Stimulated activated CD8-positive, alpha-beta memory T cell treated with anti-CD3 and anti-CD28 coated beads, Interleukin-12 subunit alpha, Interleukin-12 subunit beta, amount 100 ng/mL, for 4 hours (primary cell): Measurements from ENCODE around the gene MACROH2A1.

Experiments
- DNase-seq: peaks from one replicate; pipeline ENCODE4 v3.0.0-alpha.2; 2020; ENCODE audit warnings: low read depth

The MACROH2A1 gene

GRCh38 chr5:135353952-135354721 lies 44.9 kb downstream of the MACROH2A1 start:
- no peak for DNase-seq

GRCh38 chr5:135350536-135350935 lies 48.5 kb downstream of the MACROH2A1 start:
- no peak for DNase-seq

- no peak for DNase-seq
Measured at GRCh38 chr5:135349886-135350285, 49.1 kb downstream of the MACROH2A1 start.

GRCh38 chr5:135349451-135349850 lies 49.6 kb downstream of the MACROH2A1 start:
- no peak for DNase-seq

- no peak for DNase-seq
Measured at GRCh38 chr5:135348918-135349317, 50.1 kb downstream of the MACROH2A1 start.

GRCh38 chr5:135347392-135347791 lies 51.6 kb downstream of the MACROH2A1 start:
- no peak for DNase-seq

GRCh38 chr5:135345956-135346731 lies 52.9 kb downstream of the MACROH2A1 start:
- DNase-seq = no peak

- no peak for DNase-seq
Measured at GRCh38 chr5:135344349-135344748, 54.7 kb downstream of the MACROH2A1 start.

- DNase-seq = no peak
Measured at GRCh38 chr5:135343413-135343812, 55.6 kb downstream of the MACROH2A1 start.

GRCh38 chr5:135342551-135342875 lies 56.5 kb downstream of the MACROH2A1 start:
- DNase-seq = no peak

GRCh38 chr5:135341696-135342550 lies 57.1 kb downstream of the MACROH2A1 start:
- DNase-seq = no peak

- no peak for DNase-seq
Measured at GRCh38 chr5:135341016-135341666, 57.9 kb downstream of the MACROH2A1 start.

GRCh38 chr5:135340568-135340967 lies 58.5 kb downstream of the MACROH2A1 start:
- DNase-seq = no peak

- no peak for DNase-seq
Measured at GRCh38 chr5:135339623-135340022, 59.4 kb downstream of the MACROH2A1 start.

- DNase-seq = no peak
Measured at GRCh38 chr5:135339189-135339588, 59.8 kb downstream of the MACROH2A1 start.

GRCh38 chr5:135337064-135337463 lies 62.0 kb downstream of the MACROH2A1 start:
- DNase-seq = no peak

GRCh38 chr5:135335031-135335828 lies 63.8 kb downstream of the MACROH2A1 start:
- DNase-seq = no peak

- no peak for DNase-seq
Measured at GRCh38 chr5:135333732-135334515, 65.1 kb downstream of the MACROH2A1 start.

GRCh38 chr5:135332519-135333150 lies 66.4 kb downstream of the MACROH2A1 start:
- DNase-seq = no peak

- no peak for DNase-seq
Measured at GRCh38 chr5:135331612-135332011, 67.4 kb downstream of the MACROH2A1 start.
